Measurements from ENCODE around the gene EHBP1. TPM values are rescaled to one million over a fixed set of nuclear protein-coding genes. Genes with fewer than 3 reads are reported as not detected.
A peak's percentile ranks its signal among the peaks of the same experiment; 100 is the strongest.

EHBP1 gene
- total and polyA plus RNA-seq, 11 donors = 5.2 to 34.2 (median 18.1) TPM

GRCh38 chr2:62801814-62802523 is 96.5 kb downstream of the EHBP1 start:
- peaks cover 0 to 6% (median 0%) of the 10 kb centered on the region in 12 donors for H3K9me3 ChIP-seq
- no peak overlapping the region for H3K27ac ChIP-seq
- DNase-seq = no peak
- TF ChIP-seq POLR2A (IDR thresholded peaks at IDR 0.05) = no peak
- TF ChIP-seq, protein P1, sequence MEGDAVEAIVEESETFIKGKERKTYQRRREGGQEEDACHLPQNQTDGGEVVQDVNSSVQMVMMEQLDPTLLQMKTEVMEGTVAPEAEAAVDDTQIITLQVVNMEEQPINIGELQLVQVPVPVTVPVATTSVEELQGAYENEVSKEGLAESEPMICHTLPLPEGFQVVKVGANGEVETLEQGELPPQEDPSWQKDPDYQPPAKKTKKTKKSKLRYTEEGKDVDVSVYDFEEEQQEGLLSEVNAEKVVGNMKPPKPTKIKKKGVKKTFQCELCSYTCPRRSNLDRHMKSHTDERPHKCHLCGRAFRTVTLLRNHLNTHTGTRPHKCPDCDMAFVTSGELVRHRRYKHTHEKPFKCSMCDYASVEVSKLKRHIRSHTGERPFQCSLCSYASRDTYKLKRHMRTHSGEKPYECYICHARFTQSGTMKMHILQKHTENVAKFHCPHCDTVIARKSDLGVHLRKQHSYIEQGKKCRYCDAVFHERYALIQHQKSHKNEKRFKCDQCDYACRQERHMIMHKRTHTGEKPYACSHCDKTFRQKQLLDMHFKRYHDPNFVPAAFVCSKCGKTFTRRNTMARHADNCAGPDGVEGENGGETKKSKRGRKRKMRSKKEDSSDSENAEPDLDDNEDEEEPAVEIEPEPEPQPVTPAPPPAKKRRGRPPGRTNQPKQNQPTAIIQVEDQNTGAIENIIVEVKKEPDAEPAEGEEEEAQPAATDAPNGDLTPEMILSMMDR (IDR thresholded peaks at IDR 0.05) = peak in 1 of 12 donors; percentile 10
- H3K4me1 ChIP-seq = peaks cover 0 to 6% (median 0%) of the 10 kb centered on the region in 12 donors
- no peak for ATAC-seq
- WGBS, 4 donors = 65 to 78% (median 78%) methylated on average over 4 of the region's 4 CpGs
- H3K36me3 ChIP-seq = peaks cover 0 to 6% (median 0%) of the 10 kb centered on the region in 9 donors
- no peak overlapping the region for H3K4me3 ChIP-seq
- intact Hi-C loops (cut with DNase I) = no loop called here
- no peaks in the 10 kb centered on the region for H3K27me3 ChIP-seq

GRCh38 chr2:62803961-62804360 is 98.4 kb downstream of the EHBP1 start:
- H3K9me3 ChIP-seq = peaks cover 0 to 17% (median 6%) of the 10 kb centered on the region in 12 donors
- H3K27me3 ChIP-seq = no peaks in the 10 kb centered on the region
- DNase-seq (no peak), ATAC-seq (no peak)
- intact Hi-C loops (cut with DNase I) = no loop called here
- peaks cover 0 to 6% (median 0%) of the 10 kb centered on the region in 9 donors for H3K36me3 ChIP-seq
- H3K4me1 ChIP-seq = peaks cover 0 to 6% (median 0%) of the 10 kb centered on the region in 12 donors
- H3K27ac ChIP-seq = no peak overlapping the region
- no peak overlapping the region for H3K4me3 ChIP-seq
- TF ChIP-seq, protein P1 (IDR thresholded peaks at IDR 0.05) = no peak
- TF ChIP-seq POLR2A (IDR thresholded peaks at IDR 0.05) = no peak

DNA sequence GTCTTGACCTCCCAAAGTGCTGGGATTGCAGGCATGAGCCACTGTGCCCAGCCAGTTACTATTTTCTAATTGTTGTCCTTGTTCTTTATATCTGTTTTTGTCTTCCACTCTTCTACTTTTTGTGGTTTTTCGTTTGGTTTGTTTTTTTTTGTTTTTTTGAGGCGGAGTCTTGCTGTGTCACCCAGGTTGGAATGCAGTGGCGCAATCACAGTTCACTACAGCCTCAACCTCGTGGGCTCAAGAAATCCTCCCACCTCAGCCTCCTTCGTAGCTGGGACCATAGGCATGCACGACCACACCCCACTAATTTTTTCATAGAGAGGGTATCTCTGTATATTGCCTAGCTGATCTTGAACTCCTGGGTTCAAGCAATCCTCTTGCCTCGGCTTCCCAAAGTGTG is 100.7 kb downstream of the EHBP1 start:
- no peak overlapping the region for H3K4me3 ChIP-seq
- peaks cover 0 to 6% (median 0%) of the 10 kb centered on the region in 12 donors for H3K4me1 ChIP-seq
- H3K9me3 ChIP-seq = peaks cover 0 to 17% (median 6%) of the 10 kb centered on the region in 12 donors
- DNase-seq (no peak), ATAC-seq (no peak)
- peaks cover 0 to 6% (median 0%) of the 10 kb centered on the region in 9 donors for H3K36me3 ChIP-seq
- TF ChIP-seq, protein P1 (IDR thresholded peaks at IDR 0.05) = no peak
- no peak for TF ChIP-seq POLR2A (IDR thresholded peaks at IDR 0.05)
- 95 to 98% (median 96%) methylated on average over 7 of the region's 7 CpGs for WGBS, 4 donors
- H3K27me3 ChIP-seq = no peaks in the 10 kb centered on the region
- intact Hi-C loops (cut with DNase I) = no loop called here
- H3K27ac ChIP-seq = no peak overlapping the region

DNA sequence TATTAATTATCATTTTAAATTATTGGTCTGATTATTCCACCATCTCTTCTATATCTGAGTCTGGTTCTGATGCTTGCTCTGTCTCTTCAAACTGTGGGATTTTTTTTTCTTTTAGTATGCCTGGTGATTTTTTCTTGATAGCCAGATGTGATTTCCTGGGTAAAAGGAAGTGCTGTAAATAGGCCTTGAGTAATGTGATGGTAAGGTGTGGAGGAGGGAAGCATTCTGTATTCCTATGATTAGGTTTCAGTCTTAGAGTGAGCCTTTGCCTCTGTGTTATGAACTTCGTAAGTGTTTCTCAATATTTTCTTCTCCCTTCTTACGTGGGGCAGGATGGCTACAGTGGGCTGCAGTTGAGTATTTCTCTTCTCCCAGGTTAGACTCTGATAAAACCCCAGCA is 103.0 kb downstream of the EHBP1 start:
- H3K4me3 ChIP-seq = no peak overlapping the region
- no peak for ATAC-seq

More for the DNA sequence above, 103.0 kb downstream of the EHBP1 start:
- Histone ChIP-seq H3K9me3 (peaks cover 0 to 17% (median 6%) of the 10 kb centered on the region in 12 donors), H3K4me1 (peaks cover 0 to 6% (median 0%) of the 10 kb centered on the region in 12 donors), H3K36me3 (peaks cover 0 to 6% (median 0%) of the 10 kb centered on the region in 9 donors), H3K27me3 (no peaks in the 10 kb centered on the region), H3K27ac (no peak overlapping the region)
- intact Hi-C loops (cut with DNase I) = no loop called here
- TF ChIP-seq, protein P1 (IDR thresholded peaks at IDR 0.05) = no peak
- TF ChIP-seq POLR2A (IDR thresholded peaks at IDR 0.05) = no peak
- WGBS, 4 donors = 85 to 96% (median 91%) methylated on average over 2 of the region's 2 CpGs
- no peak for DNase-seq
